Prostate gland (tissue), 2 donors: Measurements from ENCODE around the gene PTGER4.

Experiments
- POLR2A ChIP-seq: fragments of 450-650 bp; IDR thresholded peaks from one replicate; pipeline ENCODE4 v1.6.1; 2016; ENCODE audit warnings: antibody characterized with exemption, mild to moderate bottlenecking
- POLR2AphosphoS5 ChIP-seq: sonication (generic); formaldehyde crosslinking; IDR thresholded peaks from one replicate; pipeline ENCODE4 v1.6.1; 2017; ENCODE audit warnings: antibody characterized with exemption
- TF ChIP-seq, protein P1 (sequence below), 4 experiments: fragments of 200-600 bp in 2 of 4; fragments of 450-650 bp in 2 of 4; sonication (generic) in 2 of 4; IDR thresholded peaks; 1 replicate in 3 of 4; 2 replicates in 1 of 4; pipeline ENCODE4 v1.5.1; 2016 to 2019; ENCODE audit warnings: antibody characterized with exemption in 4 of 4, mild to moderate bottlenecking in 2 of 4, moderate library complexity in 2 of 4

- TF ChIP-seq POLR2A, result no peak
- TF ChIP-seq, protein P1, sequence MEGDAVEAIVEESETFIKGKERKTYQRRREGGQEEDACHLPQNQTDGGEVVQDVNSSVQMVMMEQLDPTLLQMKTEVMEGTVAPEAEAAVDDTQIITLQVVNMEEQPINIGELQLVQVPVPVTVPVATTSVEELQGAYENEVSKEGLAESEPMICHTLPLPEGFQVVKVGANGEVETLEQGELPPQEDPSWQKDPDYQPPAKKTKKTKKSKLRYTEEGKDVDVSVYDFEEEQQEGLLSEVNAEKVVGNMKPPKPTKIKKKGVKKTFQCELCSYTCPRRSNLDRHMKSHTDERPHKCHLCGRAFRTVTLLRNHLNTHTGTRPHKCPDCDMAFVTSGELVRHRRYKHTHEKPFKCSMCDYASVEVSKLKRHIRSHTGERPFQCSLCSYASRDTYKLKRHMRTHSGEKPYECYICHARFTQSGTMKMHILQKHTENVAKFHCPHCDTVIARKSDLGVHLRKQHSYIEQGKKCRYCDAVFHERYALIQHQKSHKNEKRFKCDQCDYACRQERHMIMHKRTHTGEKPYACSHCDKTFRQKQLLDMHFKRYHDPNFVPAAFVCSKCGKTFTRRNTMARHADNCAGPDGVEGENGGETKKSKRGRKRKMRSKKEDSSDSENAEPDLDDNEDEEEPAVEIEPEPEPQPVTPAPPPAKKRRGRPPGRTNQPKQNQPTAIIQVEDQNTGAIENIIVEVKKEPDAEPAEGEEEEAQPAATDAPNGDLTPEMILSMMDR (IDR thresholded peaks at IDR 0.05), result no peak
- TF ChIP-seq POLR2AphosphoS5, result no peak
These were observed 12.5 kb upstream of the PTGER4 start for GRCh38 chr5:40667161-40667663.
